CD4-positive, alpha-beta T cell treated with Interleukin-6 for 4 hours (primary cell): ENCODE measurements around the gene OSBPL6.
A peak's percentile ranks its signal among the peaks of the same experiment; 100 is the strongest.

ENCODE experiments used
- DNase-seq: peaks from one replicate; pipeline ENCODE4 v3.0.0-alpha.2; 2020; ENCODE audit warnings: mixed read lengths

OSBPL6 gene

DNA sequence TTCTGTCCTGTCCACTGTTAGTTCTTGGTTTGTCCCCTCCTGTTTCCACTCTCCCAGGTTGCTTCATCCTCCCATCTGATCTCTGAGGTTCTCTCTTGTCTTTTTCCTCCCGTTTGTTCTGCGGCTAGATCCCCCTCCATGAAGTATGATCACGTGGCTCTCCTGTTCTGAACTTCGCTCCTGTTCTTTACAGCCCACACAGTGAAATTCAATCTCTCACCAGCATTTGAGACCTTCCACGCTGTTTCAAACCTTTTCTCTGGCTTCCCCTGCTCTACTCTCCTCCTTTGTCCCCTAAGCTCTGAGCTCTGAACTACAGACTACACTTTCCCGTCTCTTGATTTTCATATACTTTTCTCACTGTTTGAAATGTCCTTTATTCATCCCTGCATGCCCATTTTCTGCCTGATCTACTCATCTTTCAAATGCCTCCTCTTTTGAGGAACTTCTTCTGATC is 83.5 kb downstream of the OSBPL6 start:
- DNase-seq = no peak

DNA sequence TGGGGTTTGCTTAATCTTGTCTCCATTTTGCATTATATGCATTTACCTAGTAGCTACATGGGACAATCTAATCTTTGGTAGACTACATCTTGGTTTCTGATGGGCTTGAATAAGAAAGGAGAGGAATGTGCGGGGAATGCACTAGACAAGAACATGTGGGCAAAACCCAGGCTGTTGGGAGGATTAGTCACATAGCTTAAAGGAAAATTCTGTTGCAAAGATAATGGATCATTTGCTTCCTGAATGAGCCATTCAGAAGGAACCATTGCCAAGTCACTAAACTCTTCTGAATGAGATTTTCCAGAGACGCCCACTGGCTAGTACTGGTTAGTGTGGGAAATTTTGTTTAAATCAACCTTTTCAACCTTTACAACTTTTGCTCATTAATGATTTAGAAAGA is 84.8 kb downstream of the OSBPL6 start:
- DNase-seq = no peak

DNA sequence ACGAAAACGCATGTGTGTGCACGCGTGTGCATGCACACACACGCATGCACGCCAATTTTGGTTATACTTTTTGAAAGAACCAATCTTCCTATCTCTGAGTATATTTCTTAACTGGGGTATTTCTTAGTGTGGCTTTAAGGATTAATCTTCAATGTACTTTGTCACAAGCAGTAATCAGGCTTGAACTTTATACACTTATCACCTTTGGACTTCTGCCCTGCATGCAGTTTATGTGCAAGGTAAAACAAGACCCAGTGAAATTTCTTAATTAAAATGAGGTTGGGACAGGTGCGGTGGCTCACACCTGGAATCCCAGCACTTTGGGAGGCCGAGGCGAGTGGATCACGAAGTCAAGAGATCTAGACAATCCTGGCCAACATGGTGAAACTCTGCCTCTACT is 85.3 kb downstream of the OSBPL6 start:
- no peak for DNase-seq

DNA sequence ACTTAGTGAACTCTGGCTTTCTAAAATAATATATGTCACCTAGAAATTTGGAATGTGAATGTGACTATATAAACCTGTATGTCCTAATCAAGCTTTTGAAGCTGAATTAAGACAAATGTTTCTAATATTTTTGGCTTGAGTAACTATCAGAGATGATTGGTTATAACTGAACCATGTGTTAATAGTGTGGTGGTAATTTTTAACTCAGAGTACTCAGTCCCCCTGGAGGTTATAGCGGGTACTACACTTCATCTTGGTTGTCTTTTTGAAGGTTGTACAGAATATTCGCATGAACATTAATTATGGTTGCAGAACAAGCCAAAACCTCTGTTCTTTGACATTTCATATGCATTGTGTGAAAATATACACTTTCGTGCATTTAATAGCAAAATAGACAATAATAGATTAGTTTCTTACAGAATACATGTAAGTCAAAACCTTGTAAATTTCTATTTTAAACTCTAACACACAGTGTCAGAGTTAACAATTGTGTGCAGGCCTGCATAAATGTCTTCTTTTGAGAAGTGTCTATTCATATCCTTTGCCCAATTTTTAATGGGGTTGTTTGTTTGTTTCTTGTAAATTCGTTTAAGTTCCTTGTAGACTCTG is 86.0 kb downstream of the OSBPL6 start:
- peak; percentile 38 for DNase-seq

DNA sequence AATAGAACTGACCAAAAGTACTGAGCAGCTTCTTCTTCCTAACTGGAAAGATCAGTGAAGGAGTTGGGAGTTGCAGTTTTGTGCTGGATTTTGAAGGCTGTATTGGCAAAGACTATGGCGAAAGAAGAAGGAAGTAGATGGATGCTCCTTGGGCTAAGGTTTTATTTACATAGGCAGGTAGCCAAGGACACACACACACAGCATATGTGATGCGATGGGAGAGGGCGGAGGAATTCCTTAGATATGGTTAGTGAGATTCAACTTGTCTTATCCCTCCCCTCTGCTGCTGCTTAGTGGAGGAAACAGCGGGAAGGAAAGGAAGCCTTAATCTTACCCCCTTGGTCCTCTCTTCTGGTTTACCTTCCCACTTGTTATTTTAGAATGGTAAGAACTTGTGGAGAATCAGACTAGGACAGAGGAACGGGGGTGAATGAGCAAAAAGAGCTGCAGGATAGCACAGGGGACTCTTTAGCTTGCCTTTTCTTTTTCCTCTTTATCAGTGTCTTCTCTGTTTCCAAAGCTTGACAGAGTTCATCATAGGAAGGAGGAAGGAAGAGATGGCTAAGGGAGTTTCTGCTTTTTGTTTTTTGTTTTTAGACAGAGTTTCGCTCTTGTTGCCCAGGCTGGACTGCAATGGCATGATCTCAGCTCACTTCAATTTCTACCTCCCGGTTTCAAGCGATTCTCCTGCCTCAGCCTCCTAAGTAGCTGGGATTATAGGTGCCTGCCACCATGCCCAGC is 87.9 kb downstream of the OSBPL6 start:
- DNase-seq = no peak

DNA sequence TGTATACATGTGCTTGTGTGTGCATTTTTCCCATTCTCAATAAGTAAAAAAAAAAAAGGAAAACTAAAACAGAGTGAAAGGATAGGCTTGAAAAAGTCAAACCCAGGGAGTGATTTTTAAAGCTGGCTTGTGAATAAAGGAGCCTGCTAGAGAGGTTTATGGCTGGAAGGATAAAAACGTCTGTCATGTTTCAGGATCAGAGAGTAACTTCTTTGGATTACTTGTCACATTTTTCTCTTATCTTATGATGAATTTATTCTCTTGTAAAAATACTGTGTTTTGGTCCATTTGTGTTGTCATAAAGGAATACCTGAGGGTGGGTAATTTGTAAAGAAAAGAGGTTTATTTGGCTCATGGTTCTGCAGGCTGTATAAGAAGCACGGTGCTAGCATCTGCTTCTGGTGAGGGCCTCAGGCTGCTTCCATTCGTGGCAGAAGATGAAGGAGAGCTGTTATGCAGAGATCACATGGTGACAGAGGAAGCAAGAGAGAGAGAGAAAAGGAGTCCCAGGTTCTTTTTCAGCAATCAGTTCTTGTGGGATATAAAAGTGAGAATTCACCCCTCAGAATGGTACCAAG is 89.1 kb downstream of the OSBPL6 start:
- DNase-seq = no peak

DNA sequence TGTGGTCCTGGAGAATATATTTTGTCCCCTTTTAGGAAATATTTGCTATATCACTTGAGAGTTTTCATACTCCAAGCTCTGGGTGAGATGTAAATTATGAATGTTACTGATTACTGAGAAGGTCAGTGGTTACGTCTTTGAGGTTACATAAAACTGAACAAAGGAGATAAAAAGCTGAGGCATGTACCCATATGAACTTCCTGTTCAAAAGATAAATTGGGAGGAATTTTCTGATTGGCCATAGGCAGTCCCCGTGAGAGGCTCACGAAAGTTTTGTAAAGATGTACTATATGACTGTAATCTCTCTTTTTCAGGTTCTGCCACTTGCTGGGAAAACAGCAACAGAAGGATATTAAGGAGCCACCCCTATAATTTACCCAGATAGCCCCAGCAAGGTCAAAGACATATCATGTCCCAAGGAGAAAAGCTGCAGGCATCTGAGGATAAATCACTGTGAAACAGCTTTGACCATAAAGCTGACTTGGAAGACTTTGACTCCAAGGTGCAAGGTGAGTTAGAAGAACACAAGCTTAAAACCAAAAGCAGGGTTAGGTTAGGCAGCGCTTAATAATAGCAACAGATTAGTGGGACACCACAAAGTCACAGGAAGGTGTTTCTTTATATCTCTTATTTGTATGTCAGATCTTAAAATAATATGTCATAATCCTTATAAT is 90.4 kb downstream of the OSBPL6 start:
- DNase-seq = no peak

DNA sequence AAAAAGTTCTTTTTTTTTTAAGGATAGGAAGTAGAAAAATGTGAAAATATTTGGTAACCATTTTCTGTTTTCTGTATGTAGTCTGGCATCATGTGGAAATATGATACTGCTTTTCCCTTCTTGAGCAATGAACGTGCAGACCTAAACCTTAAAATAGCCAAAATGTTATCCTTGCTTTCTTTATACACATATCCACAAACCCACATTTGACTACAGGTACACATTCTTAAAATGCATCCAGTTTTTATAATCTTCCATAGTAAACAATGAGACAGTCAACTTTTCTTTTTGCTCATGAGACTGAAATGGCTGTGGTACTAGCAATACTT is 90.9 kb downstream of the OSBPL6 start:
- DNase-seq = no peak

DNA sequence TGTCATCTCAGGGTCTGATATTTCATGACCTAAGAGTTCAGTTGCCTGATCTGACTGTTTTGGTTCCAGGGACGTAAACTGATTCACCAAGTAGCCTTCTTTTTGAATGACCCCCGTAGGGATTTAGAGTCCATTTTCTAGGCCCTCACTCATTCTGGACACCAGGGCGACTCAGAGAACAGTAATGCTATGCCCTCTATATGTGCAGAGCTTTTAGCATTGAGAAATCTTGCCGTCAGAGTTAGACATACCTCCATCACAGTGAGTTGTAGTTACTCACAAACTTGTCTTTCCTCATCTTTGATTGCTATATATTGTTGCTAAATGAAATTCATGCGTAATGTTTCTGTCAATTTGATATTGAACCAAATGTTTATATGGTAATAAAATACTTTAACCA is 92.3 kb downstream of the OSBPL6 start:
- DNase-seq = no peak

DNA sequence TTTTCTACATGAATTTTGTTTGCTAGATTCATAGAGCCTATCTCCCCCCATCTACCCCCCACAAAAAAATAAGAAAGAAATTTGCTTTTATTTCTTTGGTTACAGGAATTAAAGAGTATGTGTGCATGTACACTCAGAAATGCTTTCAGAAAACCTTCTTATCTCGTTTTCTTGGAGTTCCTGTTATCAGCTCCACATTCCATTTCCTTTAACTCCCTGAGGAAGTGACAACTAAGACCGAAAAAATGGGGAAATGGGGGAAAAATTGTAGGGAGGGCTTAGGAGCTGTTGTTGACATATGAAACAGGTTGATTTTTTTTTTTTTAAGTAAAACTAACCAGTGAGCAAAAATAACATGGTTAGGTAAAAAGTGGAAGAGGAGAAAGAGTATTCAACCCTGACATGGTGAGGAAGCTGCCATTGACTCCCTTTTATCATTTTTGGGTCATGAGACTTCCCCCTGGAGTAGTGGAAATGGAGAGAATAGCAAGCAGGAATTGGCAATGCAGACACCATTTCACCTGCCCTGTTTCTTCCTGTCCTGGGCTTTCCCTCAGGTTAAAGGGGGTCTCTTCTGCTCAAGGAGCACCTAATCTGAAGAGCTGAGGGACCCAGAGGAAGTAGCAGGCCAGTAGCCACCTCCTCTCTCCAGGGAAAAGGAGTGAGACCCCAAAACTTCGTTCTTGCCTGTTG is 93.5 kb downstream of the OSBPL6 start:
- DNase-seq = no peak

DNA sequence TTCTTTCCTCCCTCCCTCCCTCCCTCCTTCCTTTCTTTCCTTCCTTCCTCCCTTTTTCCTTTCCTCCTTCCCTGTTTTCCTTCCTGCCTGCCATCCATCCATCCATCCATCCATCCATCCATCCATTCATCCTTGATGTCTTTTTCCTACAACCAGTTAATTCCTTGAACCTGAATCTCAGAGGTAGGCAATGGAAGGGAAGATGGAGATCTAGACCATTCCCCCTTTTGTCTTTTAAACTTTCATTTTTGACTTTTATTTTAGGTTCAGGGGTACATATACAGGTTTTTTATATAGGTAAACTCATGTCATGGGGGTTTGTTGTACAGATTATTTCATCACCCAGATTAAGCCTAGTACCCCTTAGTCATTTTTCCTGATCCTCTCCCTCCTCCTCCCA is 97.4 kb downstream of the OSBPL6 start:
- DNase-seq = no peak

DNA sequence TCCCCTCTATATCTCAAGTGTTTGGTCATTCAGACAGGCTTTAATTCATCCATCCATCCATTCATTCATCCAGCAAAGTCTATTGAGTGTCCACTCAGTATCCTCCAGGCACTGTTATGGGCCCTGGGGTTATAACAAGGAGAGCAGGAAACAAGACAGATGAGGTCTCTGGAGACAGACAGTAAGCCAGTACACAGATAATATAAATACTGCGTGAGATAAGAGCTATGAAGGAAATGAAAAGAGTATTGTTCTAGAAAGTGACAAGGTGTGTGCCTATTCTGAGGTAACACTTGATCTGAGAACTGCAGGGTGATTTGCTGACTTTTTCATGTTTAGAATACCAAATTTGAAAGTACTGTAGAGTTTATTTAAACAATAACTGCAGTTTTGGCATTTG is 98.3 kb downstream of the OSBPL6 start:
- DNase-seq = no peak

DNA sequence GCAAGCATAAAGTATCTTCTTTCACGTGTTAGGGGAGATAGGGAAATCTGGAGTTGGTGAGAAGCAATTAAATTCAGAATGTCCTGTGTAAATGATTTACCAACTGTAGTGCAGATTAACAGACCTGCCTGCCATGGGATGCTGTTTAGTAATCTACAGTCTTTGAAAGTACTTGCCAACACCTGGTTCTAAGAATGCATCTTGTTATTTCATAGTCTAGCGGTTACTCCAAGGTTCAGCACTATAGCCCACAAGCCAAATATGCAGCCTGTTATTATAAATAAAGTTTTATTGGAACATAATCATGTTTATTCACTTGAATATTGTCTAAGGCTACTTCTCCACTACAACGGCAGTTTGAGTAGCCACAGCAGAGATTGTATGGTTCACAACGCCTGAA is 100.8 kb downstream of the OSBPL6 start:
- no peak for DNase-seq

DNA sequence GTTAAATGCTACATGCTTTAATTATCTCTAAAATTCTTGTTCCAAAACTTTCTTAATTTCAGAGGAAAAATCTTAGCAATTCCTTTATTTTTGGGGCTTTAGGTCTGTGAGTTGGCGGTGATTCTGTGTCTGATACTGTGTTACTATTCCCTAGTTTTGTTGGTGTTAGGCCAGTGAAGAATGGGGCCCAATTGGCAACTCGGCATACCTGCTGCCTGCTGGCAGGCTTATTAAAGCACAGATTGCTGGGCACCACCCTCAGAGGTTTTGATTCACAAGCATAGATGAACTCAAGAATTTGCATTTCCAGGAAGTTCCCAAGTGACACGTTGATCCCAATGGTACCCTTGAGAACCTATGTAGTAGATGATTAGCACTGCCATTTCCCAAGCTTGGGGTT is 101.6 kb downstream of the OSBPL6 start:
- DNase-seq = no peak

DNA sequence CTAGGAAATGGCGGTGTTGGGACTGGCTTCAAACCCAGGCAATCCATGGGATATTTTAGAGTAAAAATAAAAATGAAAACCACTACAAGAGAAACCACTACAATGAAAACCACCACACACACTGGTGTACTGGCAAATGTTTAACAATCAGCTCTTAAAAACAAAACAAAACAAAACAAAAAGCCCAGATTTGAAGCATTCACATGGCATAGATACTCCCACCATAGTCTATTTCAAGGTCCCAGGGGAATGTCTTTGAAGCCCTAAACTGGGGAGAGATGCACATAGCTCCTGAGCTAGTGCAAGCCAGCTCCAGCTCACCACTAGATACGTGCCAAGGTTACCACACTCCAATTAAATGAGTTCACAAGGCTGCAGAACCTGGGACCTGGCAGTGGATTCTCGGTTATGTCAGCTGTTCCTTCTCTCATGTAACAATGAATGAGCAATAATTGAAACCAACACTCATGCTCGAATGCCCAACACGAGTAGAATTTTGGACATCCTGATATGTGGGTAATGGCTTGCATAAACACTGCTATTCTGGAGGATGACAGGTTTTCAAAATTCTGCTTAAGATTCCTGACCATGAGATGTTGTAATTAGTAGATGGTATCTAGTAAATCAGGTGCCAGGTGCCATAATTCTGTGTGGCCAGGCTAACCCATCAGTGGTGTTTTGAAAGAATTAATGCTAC is 102.2 kb downstream of the OSBPL6 start:
- DNase-seq = no peak

DNA sequence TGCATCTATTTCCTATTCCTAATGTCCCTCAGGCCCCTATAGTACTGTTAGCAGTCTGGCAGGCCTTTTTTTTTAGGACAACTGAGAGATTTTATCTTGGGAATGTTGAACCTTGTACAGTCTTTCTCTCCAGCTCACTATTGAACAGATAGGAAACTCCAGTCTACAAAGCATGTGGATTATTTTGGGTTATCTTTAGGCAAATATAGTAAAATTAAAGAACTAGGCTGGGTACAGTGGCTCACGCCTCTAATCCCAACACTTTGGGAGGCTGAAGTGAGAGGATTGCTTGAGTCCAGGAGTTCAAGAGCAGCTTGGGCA is 102.7 kb downstream of the OSBPL6 start:
- DNase-seq = no peak

DNA sequence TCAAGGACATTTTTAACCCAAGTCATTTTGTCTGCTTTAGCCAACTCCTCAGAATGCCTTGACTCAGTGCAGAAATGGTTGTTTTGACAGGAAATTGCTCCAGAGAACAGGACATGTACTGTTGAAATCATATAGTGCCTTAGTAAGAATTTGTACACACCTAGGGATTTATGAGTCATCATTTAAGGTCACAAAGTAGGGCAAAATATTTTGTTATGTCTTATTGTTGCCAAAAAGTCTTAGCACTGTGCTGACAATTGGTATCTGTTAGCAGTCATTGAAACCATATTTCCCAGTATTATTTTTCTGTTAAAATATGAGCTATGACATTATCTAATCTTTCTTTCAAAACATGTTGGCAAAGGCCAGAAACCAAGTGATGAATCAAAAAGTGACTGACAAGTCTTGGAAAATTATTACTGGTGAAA is 104.5 kb downstream of the OSBPL6 start:
- no peak for DNase-seq

DNA sequence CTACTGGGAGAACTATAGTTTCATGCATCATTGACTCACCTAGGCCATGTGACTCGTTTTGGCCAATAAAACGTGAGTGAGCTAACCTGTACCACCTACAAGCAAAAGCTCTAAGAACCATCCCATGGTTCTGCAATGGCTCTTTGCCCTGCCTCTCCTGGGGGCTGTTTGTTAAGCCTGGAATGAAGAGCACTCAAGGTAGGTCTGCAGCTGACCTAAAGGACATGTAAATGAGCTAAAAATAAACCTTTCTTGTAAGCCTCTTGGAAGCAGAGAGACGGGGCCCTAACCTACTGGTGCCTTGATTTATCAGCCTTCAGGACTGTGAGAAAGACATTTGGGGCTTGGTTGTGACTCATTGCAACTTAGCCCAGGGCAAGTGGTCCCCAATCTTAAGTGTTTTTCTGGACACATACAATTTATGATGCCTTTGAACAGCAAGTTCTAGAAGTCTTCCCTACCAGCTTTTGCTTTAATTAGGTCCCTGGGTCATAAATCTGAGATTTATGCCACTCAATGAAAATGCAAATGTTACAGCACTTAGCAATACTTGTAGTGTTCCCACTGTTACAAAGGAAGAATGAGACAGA is 107.4 kb downstream of the OSBPL6 start:
- DNase-seq = no peak

DNA sequence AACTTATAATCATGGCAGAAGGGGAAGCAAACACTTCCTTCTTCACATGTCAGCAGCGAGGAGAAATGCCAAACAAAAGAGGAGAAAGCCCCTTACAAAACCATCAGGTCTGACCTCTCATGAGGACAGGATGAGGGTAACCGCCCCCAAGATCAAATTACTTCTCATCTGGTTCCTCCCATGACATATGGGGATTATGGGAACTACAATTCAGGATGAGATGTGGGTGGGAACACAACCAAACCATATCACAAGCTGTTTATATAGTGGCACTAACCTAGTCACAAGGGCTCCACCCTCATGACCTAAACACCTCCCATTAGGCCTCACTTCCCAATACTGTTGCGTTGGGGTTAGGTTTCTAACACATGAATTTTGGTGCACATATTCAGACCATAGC is 110.0 kb downstream of the OSBPL6 start:
- DNase-seq = no peak

DNA sequence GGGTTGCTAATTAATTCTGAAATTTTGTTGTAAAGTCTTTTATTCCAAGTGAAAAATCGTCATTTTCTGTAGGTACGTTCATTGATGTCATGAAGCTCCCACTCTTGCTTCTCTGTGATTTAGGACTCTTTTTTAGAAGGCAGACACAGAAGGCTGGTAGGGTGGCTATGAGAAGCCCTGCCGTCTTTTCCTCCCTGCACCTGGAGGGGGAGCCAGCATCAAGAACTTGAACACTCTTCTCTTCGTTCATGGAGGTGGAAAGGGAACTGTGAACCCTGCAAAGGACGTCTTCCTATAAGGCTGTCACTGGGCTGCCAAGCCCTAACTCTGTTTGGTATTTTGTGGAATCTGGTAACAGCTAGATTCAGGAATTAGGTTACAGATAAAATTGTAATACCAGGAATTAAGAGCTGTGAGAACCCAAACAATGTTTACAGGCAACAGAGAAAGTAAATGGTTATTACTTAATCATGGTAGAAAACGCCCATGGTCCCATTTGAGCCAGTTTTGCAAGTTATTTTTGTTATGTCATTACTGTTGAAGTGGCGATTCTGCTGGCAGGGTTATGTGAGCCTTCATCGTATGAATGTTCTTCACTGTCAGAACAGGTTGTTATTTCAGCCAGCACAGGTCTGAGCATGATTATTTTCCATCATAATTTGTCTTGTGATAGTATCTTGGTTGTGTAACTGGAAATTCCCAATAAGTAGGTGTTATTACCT is 112.2 kb downstream of the OSBPL6 start:
- peak; percentile 6 for DNase-seq

DNA sequence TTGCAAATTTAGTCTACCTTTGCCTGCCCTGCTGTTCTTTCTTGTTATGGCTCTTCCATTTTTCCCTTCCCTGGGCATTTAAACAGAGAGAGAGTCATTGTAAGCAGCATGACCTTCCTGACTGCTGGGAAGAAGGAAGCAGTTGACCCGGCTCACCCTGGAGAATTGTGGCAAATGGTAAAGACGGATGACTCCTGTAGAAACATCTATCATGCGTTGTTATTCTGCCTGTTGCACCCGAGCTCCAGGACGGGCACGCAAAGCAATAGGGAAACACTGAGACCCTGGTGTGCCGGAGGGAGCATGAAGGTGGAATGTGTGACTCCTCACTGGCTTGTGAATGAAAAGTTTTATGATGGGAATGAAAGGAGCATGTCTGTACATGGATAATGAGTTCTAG is 113.3 kb downstream of the OSBPL6 start:
- no peak for DNase-seq

DNA sequence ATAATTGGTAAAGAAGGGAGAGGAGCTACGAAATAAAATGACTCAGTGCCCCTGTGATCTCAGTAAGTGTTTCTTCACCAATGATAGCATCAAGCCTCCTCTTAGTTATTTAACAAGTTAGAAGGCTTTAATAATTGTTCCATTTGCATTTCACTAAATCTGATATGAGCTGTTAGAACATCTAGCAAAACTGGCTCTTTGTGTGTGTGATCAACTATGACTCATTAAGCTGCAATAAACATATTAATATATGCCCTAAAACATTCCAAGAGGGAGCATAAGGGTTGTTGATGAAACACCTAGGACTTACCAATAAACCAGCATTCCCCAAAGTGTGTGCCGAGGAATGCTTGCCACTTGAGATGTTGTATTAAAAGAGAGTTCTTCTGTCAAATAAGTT is 115.2 kb downstream of the OSBPL6 start:
- DNase-seq = no peak
